Vagina (tissue), 2 donors: ENCODE results near the gene ZNF567. TPM values are rescaled to one million over a fixed set of nuclear protein-coding genes. Genes with fewer than 3 reads are reported as not detected.
A peak's percentile ranks its signal among the peaks of the same experiment; 100 is the strongest.
"Not testable (repeated sequence)": the region's sequence is repeated elsewhere in the genome, so short reads cannot be mapped to it uniquely, and the experiment has no call there.

ENCODE experiments used
- DNase-seq, 2 donors: peaks; one replicate each; pipeline ENCODE4 v3.0.0-alpha.2; 2017; ENCODE audit errors: extremely low spot score in 2 of 2
- H3K27ac ChIP-seq: fragments of 200-600 bp; sonication (generic); one replicate; pipeline ENCODE4 v1.5.1; 2019
- H3K27me3 ChIP-seq: fragments of 200-600 bp; sonication (generic); one replicate; pipeline ENCODE4 v1.5.1; 2019
- H3K36me3 ChIP-seq, 2 donors: fragments of 200-600 bp; sonication (generic); one replicate each; pipeline ENCODE4 v1.5.1; 2017 to 2019
- H3K4me1 ChIP-seq: fragments of 200-600 bp; sonication (generic); one replicate; pipeline ENCODE4 v1.5.1; 2019
- H3K4me3 ChIP-seq, 2 donors: fragments of 200-600 bp; sonication (generic); 1 replicate in 1 of 2; 2 replicates in 1 of 2; pipeline ENCODE4 v1.5.1; 2016 to 2019
- H3K9me3 ChIP-seq: fragments of 200-600 bp; sonication (generic); one replicate; pipeline ENCODE4 v1.5.1; 2019
- CTCF ChIP-seq, 3 experiments: fragments of 450-650 bp in 2 of 3; fragments of 200-600 bp in 1 of 3; sonication (generic) in 1 of 3; IDR thresholded peaks; one replicate each; pipeline ENCODE4 v1.5.1; 2017 to 2019; ENCODE audit warnings: antibody characterized with exemption in 3 of 3, mild to moderate bottlenecking in 2 of 3, moderate library complexity in 2 of 3
- POLR2A ChIP-seq, 2 donors: fragments of 450-650 bp; IDR thresholded peaks; one replicate each; pipeline ENCODE4 v1.6.1; 2017; ENCODE audit warnings: antibody characterized with exemption in 2 of 2, mild to moderate bottlenecking in 2 of 2, moderate library complexity in 2 of 2
- POLR2AphosphoS5 ChIP-seq, 2 donors: sonication (generic); formaldehyde crosslinking; IDR thresholded peaks; one replicate each; pipeline ENCODE4 v1.9.0; 2017; ENCODE audit warnings: antibody characterized with exemption in 2 of 2, mild to moderate bottlenecking in 2 of 2, low read depth in 1 of 2; ENCODE audit not compliant: insufficient read depth in 1 of 2
- intact Hi-C: fragments of 100-400 bp; cut with DNase I; formaldehyde crosslinking; loops from one replicate; pipeline ENCODE4 v1.15.1; 2023
- total RNA-seq: library from RNA; depleted of rRNA; stranded (reverse); fragments of >200 nt; gene quantifications from one replicate; pipeline ENCODE4 v1.2.3, GENCODE V29; 2016

Gene ZNF567
- total RNA-seq, 1 donor from 2014 or later, result 8.3 TPM

- no peaks in the 10 kb centered on the region for H3K27me3 ChIP-seq
- H3K9me3 ChIP-seq, result peaks cover 86% of the 10 kb centered on the region
- H3K27ac ChIP-seq, result no peak overlapping the region
- no peak for DNase-seq
- no peak for TF ChIP-seq CTCF (IDR thresholded peaks at IDR 0.05)
- no peak for TF ChIP-seq POLR2A (IDR thresholded peaks at IDR 0.05)
- no peak for TF ChIP-seq POLR2AphosphoS5 (IDR thresholded peaks at IDR 0.05; ENCODE audit: insufficient read depth in 1 of 2, low read depth in 1 of 2)
- intact Hi-C loops, result no loop called here
- H3K4me1 ChIP-seq, result no peaks in the 10 kb centered on the region
- H3K36me3 ChIP-seq, result peaks cover 9 to 90% of the 10 kb centered on the region in 2 donors
- no peak overlapping the region for H3K4me3 ChIP-seq
Observed at GRCh38 chr19:36719687-36720556, 32.5 kb downstream of the ZNF567 start.

- H3K4me3 ChIP-seq, intact Hi-C loops, H3K27me3 ChIP-seq, H3K27ac ChIP-seq, DNase-seq, H3K4me1 ChIP-seq: not testable (repeated sequence)
- peaks cover 0 to 23% of the 10 kb centered on the region in 2 donors for H3K36me3 ChIP-seq
- peaks cover 72% of the 10 kb centered on the region for H3K9me3 ChIP-seq
Observed at GRCh38 chr19:36736166-36736565, 48.8 kb downstream of the ZNF567 start.

GRCh38 chr19:36745870-36746269 lies 58.5 kb downstream of the ZNF567 start:
- peaks cover 0 to 55% of the 10 kb centered on the region in 2 donors for H3K36me3 ChIP-seq
- intact Hi-C loops, result loop anchor here (10.0 kb wide), 1 partner anchor 129 kb away; no protein-coding TSS in a partner anchor
- H3K27me3 ChIP-seq, result no peaks in the 10 kb centered on the region
- no peak for DNase-seq
- no peak overlapping the region for H3K27ac ChIP-seq
- H3K4me1 ChIP-seq, result no peaks in the 10 kb centered on the region
- no peak overlapping the region for H3K4me3 ChIP-seq
- peaks cover 90% of the 10 kb centered on the region for H3K9me3 ChIP-seq
- TF ChIP-seq CTCF (IDR thresholded peaks at IDR 0.05), result no peak
- TF ChIP-seq POLR2A (IDR thresholded peaks at IDR 0.05), result no peak
- no peak for TF ChIP-seq POLR2AphosphoS5 (IDR thresholded peaks at IDR 0.05; ENCODE audit: insufficient read depth in 1 of 2, low read depth in 1 of 2)

GRCh38 chr19:36747750-36748149 lies 60.3 kb downstream of the ZNF567 start:
- Histone ChIP-seq H3K4me3 (no peak overlapping the region), H3K27ac (no peak overlapping the region), H3K36me3 (peaks cover 0 to 72% of the 10 kb centered on the region in 2 donors), H3K9me3 (peaks cover 84% of the 10 kb centered on the region), H3K4me1 (no peaks in the 10 kb centered on the region), H3K27me3 (no peaks in the 10 kb centered on the region)
- no peak for DNase-seq
- TF ChIP-seq POLR2AphosphoS5 (IDR thresholded peaks at IDR 0.05; ENCODE audit: insufficient read depth in 1 of 2, low read depth in 1 of 2) (no peak), POLR2A (IDR thresholded peaks at IDR 0.05) (no peak), CTCF (IDR thresholded peaks at IDR 0.05) (no peak)
- intact Hi-C loops, result loop anchor here (10.0 kb wide), 1 partner anchor 127 kb away; no protein-coding TSS in a partner anchor

GRCh38 chr19:36748431-36749275 lies 61.2 kb downstream of the ZNF567 start:
- Histone ChIP-seq H3K4me1 (no peaks in the 10 kb centered on the region), H3K4me3 (peak overlapping the region in 1 of 2 donors; percentile 6), H3K36me3 (peaks cover 0 to 81% of the 10 kb centered on the region in 2 donors), H3K9me3 (peaks cover 80% of the 10 kb centered on the region), H3K27me3 (no peaks in the 10 kb centered on the region), H3K27ac (no peak overlapping the region)
- intact Hi-C loops, result loop anchor here (10.0 kb wide), 1 partner anchor 126 kb away; no protein-coding TSS in a partner anchor
- no peak for DNase-seq
- no peak for TF ChIP-seq POLR2A (IDR thresholded peaks at IDR 0.05)
- TF ChIP-seq POLR2AphosphoS5 (IDR thresholded peaks at IDR 0.05; ENCODE audit: insufficient read depth in 1 of 2, low read depth in 1 of 2), result no peak
- no peak for TF ChIP-seq CTCF (IDR thresholded peaks at IDR 0.05)

GRCh38 chr19:36749613-36750012 lies 62.2 kb downstream of the ZNF567 start:
- intact Hi-C loops, result loop anchor here (10.0 kb wide), 1 partner anchor 125 kb away; no protein-coding TSS in a partner anchor
- H3K27me3 ChIP-seq, DNase-seq, H3K4me1 ChIP-seq, H3K27ac ChIP-seq: not testable (repeated sequence)
- peak overlapping the region in 1 of 2 donors; percentile 6 for H3K4me3 ChIP-seq
- H3K9me3 ChIP-seq, result peaks cover 79% of the 10 kb centered on the region
- H3K36me3 ChIP-seq, result peaks cover 0 to 88% of the 10 kb centered on the region in 2 donors
